ENCODE measurements around the gene BTBD18. TPM values are rescaled to one million over a fixed set of nuclear protein-coding genes. Genes with fewer than 3 reads are reported as not detected.

BTBD18 gene
- total and polyA plus RNA-seq, 2 of the 13 experiments (the other 11 are each of a cell fraction or from before 2014, with no cell fraction given), result not detected

DNA sequence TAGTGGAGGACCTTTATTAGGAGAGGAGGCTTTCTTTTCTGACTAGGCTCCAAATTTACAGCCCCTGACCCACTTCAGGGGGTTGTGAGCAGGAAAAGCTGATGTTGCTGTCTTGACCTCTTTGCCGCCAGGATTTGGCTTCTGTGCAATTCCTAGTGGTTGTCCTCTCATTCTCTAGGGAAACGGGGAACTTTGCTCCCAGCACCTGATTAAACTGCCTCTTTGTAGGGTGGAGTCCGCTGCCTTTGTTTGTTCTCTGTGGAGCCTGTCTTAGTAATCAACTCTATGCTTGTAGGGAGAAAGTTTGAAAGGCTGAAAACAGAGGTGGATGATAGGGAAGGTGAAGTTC lies 26.3 kb upstream of the BTBD18 start (continued):
- TF ChIP-seq, protein P1, sequence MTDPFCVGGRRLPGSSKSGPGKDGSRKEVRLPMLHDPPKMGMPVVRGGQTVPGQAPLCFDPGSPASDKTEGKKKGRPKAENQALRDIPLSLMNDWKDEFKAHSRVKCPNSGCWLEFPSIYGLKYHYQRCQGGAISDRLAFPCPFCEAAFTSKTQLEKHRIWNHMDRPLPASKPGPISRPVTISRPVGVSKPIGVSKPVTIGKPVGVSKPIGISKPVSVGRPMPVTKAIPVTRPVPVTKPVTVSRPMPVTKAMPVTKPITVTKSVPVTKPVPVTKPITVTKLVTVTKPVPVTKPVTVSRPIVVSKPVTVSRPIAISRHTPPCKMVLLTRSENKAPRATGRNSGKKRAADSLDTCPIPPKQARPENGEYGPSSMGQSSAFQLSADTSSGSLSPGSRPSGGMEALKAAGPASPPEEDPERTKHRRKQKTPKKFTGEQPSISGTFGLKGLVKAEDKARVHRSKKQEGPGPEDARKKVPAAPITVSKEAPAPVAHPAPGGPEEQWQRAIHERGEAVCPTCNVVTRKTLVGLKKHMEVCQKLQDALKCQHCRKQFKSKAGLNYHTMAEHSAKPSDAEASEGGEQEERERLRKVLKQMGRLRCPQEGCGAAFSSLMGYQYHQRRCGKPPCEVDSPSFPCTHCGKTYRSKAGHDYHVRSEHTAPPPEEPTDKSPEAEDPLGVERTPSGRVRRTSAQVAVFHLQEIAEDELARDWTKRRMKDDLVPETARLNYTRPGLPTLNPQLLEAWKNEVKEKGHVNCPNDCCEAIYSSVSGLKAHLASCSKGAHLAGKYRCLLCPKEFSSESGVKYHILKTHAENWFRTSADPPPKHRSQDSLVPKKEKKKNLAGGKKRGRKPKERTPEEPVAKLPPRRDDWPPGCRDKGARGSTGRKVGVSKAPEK (CRISPR knock-in tag; IDR thresholded peaks at IDR 0.05; ENCODE audit: borderline replicate concordance), result no peak
- TF ChIP-seq PBX2 (CRISPR knock-in tag; IDR thresholded peaks at IDR 0.05) (no peak), POLR2AphosphoS5 (IDR thresholded peaks at IDR 0.05; ENCODE audit: low read depth, low read length) (0 out of 2 replicates have a peak, but pooled peaks have one; percentile 21), NR2F6 (IDR thresholded peaks at IDR 0.05) (0 out of 2 replicates have a peak, but pooled peaks have one; percentile 48), NR2F6 (CRISPR knock-in tag; IDR thresholded peaks at IDR 0.05) (peak; percentile 75), U2AF2 (IDR thresholded peaks at IDR 0.05; ENCODE audit: low read depth, low read length) (no peak), SKI (IDR thresholded peaks at IDR 0.05; ENCODE audit: partially characterized antibody) (peak; percentile 14), NCOA2 (CRISPR knock-in tag; IDR thresholded peaks at IDR 0.05) (peak; percentile 24; the same call in 1 of the 2 replicates), ZNF746 (CRISPR knock-in tag; IDR thresholded peaks at IDR 0.05) (no peak), NONO (IDR thresholded peaks at IDR 0.05) (no peak), NONO (CRISPR knock-in tag; conservative IDR thresholded peaks at IDR 0.05) (no peak), ZNF768 (CRISPR knock-in tag; IDR thresholded peaks at IDR 0.05) (no peak), CEBPG (CRISPR knock-in tag; IDR thresholded peaks at IDR 0.05) (peak; percentile 42; the same call in 1 of the 2 replicates), KAT2B (IDR thresholded peaks at IDR 0.05; ENCODE audit: borderline replicate concordance, low read depth, low read length) (no peak), TAF15 (IDR thresholded peaks at IDR 0.05; ENCODE audit: low read depth, low read length, poor library complexity, severe bottlenecking) (no peak), MAFK (conservative IDR thresholded peaks at IDR 0.05 in 1 of 2, IDR thresholded peaks at IDR 0.05 in 1 of 2; ENCODE audit: low read length in 2 of 2) (peak; percentile 34 to 56), AKAP8 (CRISPR knock-in tag; IDR thresholded peaks at IDR 0.05) (no peak), ZNF510 (CRISPR knock-in tag; IDR thresholded peaks at IDR 0.05; ENCODE audit: low read depth) (no peak), PLSCR1 (CRISPR knock-in tag; IDR thresholded peaks at IDR 0.05; ENCODE audit: borderline replicate concordance) (no peak), SMYD3 (CRISPR knock-in tag; IDR thresholded peaks at IDR 0.05) (peak; percentile 12; the same call in 1 of the 2 replicates), ZNF607 (CRISPR knock-in tag; IDR thresholded peaks at IDR 0.05; ENCODE audit: borderline replicate concordance) (no peak), RXRB (CRISPR knock-in tag; IDR thresholded peaks at IDR 0.05; ENCODE audit: borderline replicate concordance) (peak; percentile 66), FOXA3 (CRISPR knock-in tag; IDR thresholded peaks at IDR 0.05) (peak; percentile 68), ZNF672 (CRISPR knock-in tag; IDR thresholded peaks at IDR 0.05) (no peak), FOXK1 (CRISPR knock-in tag; IDR thresholded peaks at IDR 0.05; ENCODE audit: borderline replicate concordance, low read depth) (no peak), ZNF496 (CRISPR knock-in tag; IDR thresholded peaks at IDR 0.05; ENCODE audit: insufficient replicate concordance) (no peak), ZNF619 (CRISPR knock-in tag; IDR thresholded peaks at IDR 0.05) (no peak), ZNF136 (CRISPR knock-in tag; IDR thresholded peaks at IDR 0.05; ENCODE audit: low read depth) (no peak)
- TF ChIP-seq, protein P2, sequence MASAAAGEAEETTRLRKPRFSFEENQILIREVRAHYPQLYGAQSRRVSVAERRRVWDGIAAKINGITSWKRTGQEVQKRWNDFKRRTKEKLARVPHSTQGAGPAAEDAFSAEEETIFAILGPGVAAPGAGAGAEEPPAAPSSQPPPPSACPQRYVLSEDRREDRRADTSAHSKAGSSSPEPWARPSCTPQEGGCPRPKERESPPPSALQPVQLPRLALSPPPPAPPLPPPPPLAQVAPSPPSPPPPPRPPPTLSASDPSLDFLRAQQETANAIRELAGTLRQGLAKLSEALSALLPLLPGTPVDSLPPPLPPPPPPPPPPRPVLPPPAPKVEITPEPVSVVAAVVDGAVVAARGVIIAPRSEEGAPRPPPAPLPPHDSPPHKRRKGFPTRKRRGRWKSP (CRISPR knock-in tag; IDR thresholded peaks at IDR 0.05), result no peak

All from HepG2 (cell line).